HEK293T (cell line): ENCODE results near the gene ATG4A.

Source experiments
- BHLHE40 ChIP-seq: fragments of 450-650 bp; IDR thresholded peaks from 2 replicates; pipeline ENCODE4 v1.6.1; 2016; ENCODE audit warnings: mild to moderate bottlenecking, moderate library complexity, borderline replicate concordance
- CTBP1 ChIP-seq: fragments of 450-650 bp; IDR thresholded peaks from 2 replicates; pipeline ENCODE4 v1.6.1; 2016; ENCODE audit warnings: borderline replicate concordance
- ELF4 ChIP-seq: fragments of 450-650 bp; IDR thresholded peaks from 2 replicates; pipeline ENCODE4 v1.6.1; 2017; ENCODE audit warnings: antibody characterized with exemption
- FOXA1 ChIP-seq: fragments of 450-650 bp; IDR thresholded peaks from 2 replicates; pipeline ENCODE4 v1.6.1; 2016; ENCODE audit warnings: mild to moderate bottlenecking
- FOXK2 ChIP-seq: fragments of 450-650 bp; IDR thresholded peaks from 2 replicates; pipeline ENCODE4 v1.6.1; 2016; ENCODE audit warnings: mild to moderate bottlenecking
- FOXM1 ChIP-seq: fragments of 450-650 bp; IDR thresholded peaks from 2 replicates; pipeline ENCODE4 v1.6.1; 2017; ENCODE audit warnings: mild to moderate bottlenecking, borderline replicate concordance
- L3MBTL2 ChIP-seq: fragments of 450-650 bp; conservative IDR thresholded peaks from 2 replicates; pipeline ENCODE4 v1.6.1; 2016; ENCODE audit warnings: mild to moderate bottlenecking
- LEF1 ChIP-seq: fragments of 450-650 bp; IDR thresholded peaks from 2 replicates; pipeline ENCODE4 v1.6.1; 2017; ENCODE audit warnings: mild to moderate bottlenecking, borderline replicate concordance
- NFRKB ChIP-seq: fragments of 450-650 bp; IDR thresholded peaks from 2 replicates; pipeline ENCODE4 v1.6.1; 2016; ENCODE audit warnings: mild to moderate bottlenecking, moderate library complexity
- PKNOX1 ChIP-seq: fragments of 450-650 bp; IDR thresholded peaks from 2 replicates; pipeline ENCODE4 v1.6.1; 2016
- SP1 ChIP-seq: fragments of 450-650 bp; IDR thresholded peaks from 2 replicates; pipeline ENCODE4 v1.6.1; 2017
- SUZ12 ChIP-seq: fragments of 450-650 bp; IDR thresholded peaks from 2 replicates; pipeline ENCODE4 v1.6.1; 2016; ENCODE audit warnings: mild to moderate bottlenecking
- TARDBP ChIP-seq: fragments of 450-650 bp; IDR thresholded peaks from 2 replicates; pipeline ENCODE4 v1.6.1; 2016
- ZNF384 ChIP-seq: fragments of 450-650 bp; IDR thresholded peaks from 2 replicates; pipeline ENCODE4 v1.6.1; 2016

- TF ChIP-seq FOXA1 (no peak), FOXK2 (no peak), L3MBTL2 (no peak), SP1 (no peak), SUZ12 (no peak), ZNF384 (no peak), BHLHE40 (no peak), TARDBP (no peak), NFRKB (no peak), PKNOX1 (no peak), FOXM1 (no peak), CTBP1 (no peak), LEF1 (no peak), ELF4 (no peak)
Observed at GRCh38 chrX:108157628-108158027, 66.0 kb downstream of the ATG4A start.
